WTC11 (cell line): Measurements from ENCODE around the gene ANKRD39. TPM values are rescaled to one million over a fixed set of nuclear protein-coding genes. Genes with fewer than 3 reads are reported as not detected.

Experiments
- ATAC-seq: fragments of 200-7000 bp; cut with Tn5 transposase; 2 replicates; pipeline ENCODE4 v1.10.0; 2021; ENCODE audit warnings: mild to moderate bottlenecking, moderate library complexity
- CTCF ChIA-PET: fragments of 300-600 bp; sonication (Branson Sonifier 250); formaldehyde crosslinking; loops from one replicate; lab custom pipeline; 2021; ENCODE audit warnings: antibody characterized with exemption; lab: Charles Lee
- POLR2A ChIA-PET: fragments of 350-600 bp; sonication (Branson Sonifier 250); formaldehyde crosslinking; loops from one replicate; lab custom pipeline; 2021; ENCODE audit warnings: antibody characterized with exemption; lab: Charles Lee
- DNase-seq: peaks from one replicate; pipeline ENCODE4 v3.0.0; 2021; ENCODE audit warnings: low spot score
- H3K27ac Mint-ChIP-seq: 2 replicates; pipeline ENCODE4 v1.8.0; 2021; ENCODE audit warnings: mixed read lengths
- H3K27me3 Mint-ChIP-seq: 2 replicates; pipeline ENCODE4 v1.8.0; 2021; ENCODE audit warnings: low read depth, mild to moderate bottlenecking, moderate library complexity, mixed read lengths
- H3K36me3 Mint-ChIP-seq: 2 replicates; pipeline ENCODE4 v1.8.0; 2021; ENCODE audit warnings: mixed read lengths
- H3K4me1 Mint-ChIP-seq: 2 replicates; pipeline ENCODE4 v1.8.0; 2022; ENCODE audit warnings: mixed read lengths
- H3K4me3 Mint-ChIP-seq: 2 replicates; pipeline ENCODE4 v1.8.0; 2021; ENCODE audit warnings: mild to moderate bottlenecking, moderate library complexity, mixed read lengths
- H3K9me3 Mint-ChIP-seq: 2 replicates; pipeline ENCODE4 v1.8.0; 2021; ENCODE audit warnings: mixed read lengths
- ATF1 ChIP-seq: sonication (generic); formaldehyde crosslinking; IDR thresholded peaks from 2 replicates; pipeline ENCODE4 v1.8.1; 2023; ENCODE audit warnings: mild to moderate bottlenecking, moderate library complexity, missing genetic modification reagents
- ATF2 ChIP-seq: sonication (generic); formaldehyde crosslinking; IDR thresholded peaks from 2 replicates; pipeline ENCODE4 v1.8.1; 2022; ENCODE audit warnings: low read depth, missing genetic modification reagents, borderline replicate concordance
- ATF6 ChIP-seq: sonication (generic); formaldehyde crosslinking; IDR thresholded peaks from 2 replicates; pipeline ENCODE4 v1.8.1; 2023; ENCODE audit warnings: mild to moderate bottlenecking, missing genetic modification reagents
- CBFB ChIP-seq: sonication (generic); formaldehyde crosslinking; IDR thresholded peaks from 2 replicates; pipeline ENCODE4 v1.8.1; 2022; ENCODE audit warnings: mild to moderate bottlenecking, low read depth, missing genetic modification reagents
- ESRRA ChIP-seq: sonication (generic); formaldehyde crosslinking; IDR thresholded peaks from 2 replicates; pipeline ENCODE4 v1.8.1; 2022; ENCODE audit warnings: mild to moderate bottlenecking, missing genetic modification reagents, borderline replicate concordance
- GTF2I ChIP-seq: fragments of 250-450 bp; sonication (Bioruptor Pico); conservative IDR thresholded peaks from 2 replicates; pipeline ENCODE4 v1.4.0; 2021; ENCODE audit warnings: mild to moderate bottlenecking
- HMGA2 ChIP-seq: fragments of 250-450 bp; sonication (Bioruptor Pico); IDR thresholded peaks from 2 replicates; pipeline ENCODE4 v1.4.0; 2021; ENCODE audit warnings: mild to moderate bottlenecking, moderate library complexity
- IRF2 ChIP-seq: sonication (generic); formaldehyde crosslinking; IDR thresholded peaks from 2 replicates; pipeline ENCODE4 v1.8.0; 2022; ENCODE audit warnings: low read depth, missing genetic modification reagents, borderline replicate concordance
- MYBL2 ChIP-seq: sonication (generic); formaldehyde crosslinking; IDR thresholded peaks from 2 replicates; pipeline ENCODE4 v1.8.1; 2023; ENCODE audit warnings: mild to moderate bottlenecking, moderate library complexity, missing genetic modification reagents
- NFATC4 ChIP-seq: fragments of 250-450 bp; sonication (Bioruptor Pico); IDR thresholded peaks from 2 replicates; pipeline ENCODE4 v1.9.0; 2021; ENCODE audit warnings: mild to moderate bottlenecking
- NR1H2 ChIP-seq: sonication (generic); formaldehyde crosslinking; IDR thresholded peaks from 2 replicates; pipeline ENCODE4 v1.9.0; 2021; ENCODE audit warnings: mild to moderate bottlenecking, moderate library complexity, missing genetic modification reagents
- RORB ChIP-seq: fragments of 250-450 bp; sonication (Bioruptor Pico); IDR thresholded peaks from 2 replicates; pipeline ENCODE4 v1.9.0; 2021; ENCODE audit warnings: mild to moderate bottlenecking
- TEAD4 ChIP-seq: sonication (generic); formaldehyde crosslinking; IDR thresholded peaks from 2 replicates; pipeline ENCODE4 v1.8.0; 2022; ENCODE audit warnings: mild to moderate bottlenecking, missing genetic modification reagents
- ZNF263 ChIP-seq: sonication (generic); formaldehyde crosslinking; IDR thresholded peaks from 2 replicates; pipeline ENCODE4 v1.8.1; 2022; ENCODE audit warnings: low read depth, mild to moderate bottlenecking, moderate library complexity, missing genetic modification reagents
- total RNA-seq: library from RNA; stranded (reverse); gene quantifications from 3 replicates; pipeline ENCODE4 v1.2.3, GENCODE V29; 2021
- TF ChIP-seq, protein P1 (sequence below): sonication (generic); formaldehyde crosslinking; IDR thresholded peaks from 2 replicates; pipeline ENCODE4 v1.8.1; 2022; ENCODE audit warnings: mild to moderate bottlenecking, missing genetic modification reagents, moderate library complexity, borderline replicate concordance
- TF ChIP-seq, protein P2 (sequence below): sonication (generic); formaldehyde crosslinking; conservative IDR thresholded peaks from 2 replicates; pipeline ENCODE4 v1.8.1; 2023; ENCODE audit warnings: mild to moderate bottlenecking, low read depth, missing genetic modification reagents, moderate library complexity
- TF ChIP-seq, protein P3 (sequence below): sonication (generic); formaldehyde crosslinking; IDR thresholded peaks from 2 replicates; pipeline ENCODE4 v1.8.1; 2023; ENCODE audit warnings: mild to moderate bottlenecking, missing genetic modification reagents, moderate library complexity
- TF ChIP-seq, protein P4 (sequence below): sonication (generic); formaldehyde crosslinking; conservative IDR thresholded peaks from 2 replicates; pipeline ENCODE4 v1.8.1; 2022; ENCODE audit warnings: mild to moderate bottlenecking, missing genetic modification reagents

The ANKRD39 gene
- total RNA-seq, 1 experiment from 2014 or later: 17.9 TPM

DNA sequence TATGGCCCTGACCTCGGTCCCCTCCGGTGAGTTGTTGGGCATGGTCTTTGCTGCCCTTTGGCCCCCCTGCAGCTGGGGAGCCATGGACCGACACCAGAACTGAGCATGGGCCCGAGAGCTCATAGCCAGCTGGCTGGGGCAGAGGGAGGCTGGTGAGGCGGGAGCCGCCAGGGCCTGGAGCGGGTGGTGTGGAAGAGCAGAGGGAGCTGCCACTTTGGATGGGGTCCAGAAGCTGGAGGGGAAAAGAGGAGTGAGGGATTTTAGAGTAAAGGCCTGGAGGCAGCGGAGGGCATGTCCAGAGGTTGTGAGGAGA is 58.2 kb downstream of the ANKRD39 start:
- Mint-ChIP-seq H3K4me3 (no peak overlapping the region), H3K27me3 (no peaks in the 10 kb centered on the region), H3K36me3 (no peaks in the 10 kb centered on the region), H3K9me3 (no peaks in the 10 kb centered on the region), H3K4me1 (no peaks in the 10 kb centered on the region), H3K27ac (no peak overlapping the region; the same call in 1 of the 2 replicates)
- TF ChIP-seq HMGA2 (no peak), GTF2I (CRISPR knock-in tag) (no peak)
- TF ChIP-seq, protein P1, sequence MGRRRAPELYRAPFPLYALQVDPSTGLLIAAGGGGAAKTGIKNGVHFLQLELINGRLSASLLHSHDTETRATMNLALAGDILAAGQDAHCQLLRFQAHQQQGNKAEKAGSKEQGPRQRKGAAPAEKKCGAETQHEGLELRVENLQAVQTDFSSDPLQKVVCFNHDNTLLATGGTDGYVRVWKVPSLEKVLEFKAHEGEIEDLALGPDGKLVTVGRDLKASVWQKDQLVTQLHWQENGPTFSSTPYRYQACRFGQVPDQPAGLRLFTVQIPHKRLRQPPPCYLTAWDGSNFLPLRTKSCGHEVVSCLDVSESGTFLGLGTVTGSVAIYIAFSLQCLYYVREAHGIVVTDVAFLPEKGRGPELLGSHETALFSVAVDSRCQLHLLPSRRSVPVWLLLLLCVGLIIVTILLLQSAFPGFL (CRISPR knock-in tag): no peak
- ChIA-PET CTCF (interaction anchor here (1.1 to 2.8 kb wide), 6 partner anchors 9 to 250 kb away, joined by 3 to 37 read pairs (median 7); partner anchors contain the start of genes CNNM4 and KANSL3), POLR2A (no interaction called here)
- ATAC-seq (no peak), DNase-seq (no peak)

- DNase-seq: no peak
These were observed 58.8 kb downstream of the ANKRD39 start for GRCh38 chr2:96798733-96799622.

More at GRCh38 chr2:96798733-96799622, 58.8 kb downstream of the ANKRD39 start:
- Mint-ChIP-seq H3K9me3 (no peaks in the 10 kb centered on the region), H3K27ac (peak overlapping the region; percentile 41; the same call in 1 of the 2 replicates), H3K27me3 (no peaks in the 10 kb centered on the region), H3K4me3 (no peak overlapping the region), H3K4me1 (no peaks in the 10 kb centered on the region), H3K36me3 (no peaks in the 10 kb centered on the region)
- no peak for TF ChIP-seq IRF2 (CRISPR knock-in tag)
- no peak for TF ChIP-seq NR1H2 (CRISPR knock-in tag)
- no peak for TF ChIP-seq ATF6 (CRISPR knock-in tag)
- TF ChIP-seq ATF1 (CRISPR knock-in tag): no peak
- no peak for TF ChIP-seq ESRRA (CRISPR knock-in tag)
- no peak for TF ChIP-seq MYBL2 (CRISPR knock-in tag)
- TF ChIP-seq, protein P2, sequence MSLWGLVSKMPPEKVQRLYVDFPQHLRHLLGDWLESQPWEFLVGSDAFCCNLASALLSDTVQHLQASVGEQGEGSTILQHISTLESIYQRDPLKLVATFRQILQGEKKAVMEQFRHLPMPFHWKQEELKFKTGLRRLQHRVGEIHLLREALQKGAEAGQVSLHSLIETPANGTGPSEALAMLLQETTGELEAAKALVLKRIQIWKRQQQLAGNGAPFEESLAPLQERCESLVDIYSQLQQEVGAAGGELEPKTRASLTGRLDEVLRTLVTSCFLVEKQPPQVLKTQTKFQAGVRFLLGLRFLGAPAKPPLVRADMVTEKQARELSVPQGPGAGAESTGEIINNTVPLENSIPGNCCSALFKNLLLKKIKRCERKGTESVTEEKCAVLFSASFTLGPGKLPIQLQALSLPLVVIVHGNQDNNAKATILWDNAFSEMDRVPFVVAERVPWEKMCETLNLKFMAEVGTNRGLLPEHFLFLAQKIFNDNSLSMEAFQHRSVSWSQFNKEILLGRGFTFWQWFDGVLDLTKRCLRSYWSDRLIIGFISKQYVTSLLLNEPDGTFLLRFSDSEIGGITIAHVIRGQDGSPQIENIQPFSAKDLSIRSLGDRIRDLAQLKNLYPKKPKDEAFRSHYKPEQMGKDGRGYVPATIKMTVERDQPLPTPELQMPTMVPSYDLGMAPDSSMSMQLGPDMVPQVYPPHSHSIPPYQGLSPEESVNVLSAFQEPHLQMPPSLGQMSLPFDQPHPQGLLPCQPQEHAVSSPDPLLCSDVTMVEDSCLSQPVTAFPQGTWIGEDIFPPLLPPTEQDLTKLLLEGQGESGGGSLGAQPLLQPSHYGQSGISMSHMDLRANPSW (CRISPR knock-in tag): no peak
- no peak for TF ChIP-seq CBFB (CRISPR knock-in tag)
- no peak for TF ChIP-seq NFATC4 (CRISPR knock-in tag)
- TF ChIP-seq TEAD4 (CRISPR knock-in tag): no peak
- TF ChIP-seq, protein P3, sequence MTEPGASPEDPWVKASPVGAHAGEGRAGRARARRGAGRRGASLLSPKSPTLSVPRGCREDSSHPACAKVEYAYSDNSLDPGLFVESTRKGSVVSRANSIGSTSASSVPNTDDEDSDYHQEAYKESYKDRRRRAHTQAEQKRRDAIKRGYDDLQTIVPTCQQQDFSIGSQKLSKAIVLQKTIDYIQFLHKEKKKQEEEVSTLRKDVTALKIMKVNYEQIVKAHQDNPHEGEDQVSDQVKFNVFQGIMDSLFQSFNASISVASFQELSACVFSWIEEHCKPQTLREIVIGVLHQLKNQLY: no peak
- TF ChIP-seq ATF2 (CRISPR knock-in tag): no peak
- TF ChIP-seq, protein P4, sequence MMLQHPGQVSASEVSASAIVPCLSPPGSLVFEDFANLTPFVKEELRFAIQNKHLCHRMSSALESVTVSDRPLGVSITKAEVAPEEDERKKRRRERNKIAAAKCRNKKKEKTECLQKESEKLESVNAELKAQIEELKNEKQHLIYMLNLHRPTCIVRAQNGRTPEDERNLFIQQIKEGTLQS (CRISPR knock-in tag): no peak
- no peak for TF ChIP-seq ZNF263 (CRISPR knock-in tag)
- no peak for TF ChIP-seq RORB (CRISPR knock-in tag)
- TF ChIP-seq GTF2I (CRISPR knock-in tag): no peak
- no peak for ATAC-seq
- ChIA-PET CTCF (interaction anchor here (0.7 to 2.8 kb wide), 4 partner anchors 37 to 249 kb away, joined by 3 to 37 read pairs (median 11); partner anchors contain the start of gene CNNM4), POLR2A (interaction anchor here (0.6 kb wide), 1 partner anchor 33 kb away, joined by 5 read pairs; no protein-coding TSS in a partner anchor)
